GM23338 (cell line): ENCODE results near the gene GPA33. TPM values are rescaled to one million over a fixed set of nuclear protein-coding genes. Genes with fewer than 3 reads are reported as not detected.

Experiments used
- ATAC-seq: fragments of 200-7000 bp; cut with Tn5 transposase; 3 replicates; pipeline ENCODE4 v1.9.1; 2020
- DNase-seq: peaks from one replicate; pipeline ENCODE4 v3.0.0-alpha.2; 2015; ENCODE audit warnings: low spot score
- H2AFZ ChIP-seq: fragments of 200-600 bp; sonication (generic); 2 replicates; pipeline ENCODE4 v1.8.0; 2016; ENCODE audit warnings: antibody characterized with exemption, mild to moderate bottlenecking, moderate library complexity
- H3F3A ChIP-seq: fragments of 200-600 bp; sonication (generic); replicated peaks from 2 replicates; pipeline ENCODE4 v1.8.0; 2017; ENCODE audit warnings: antibody characterized with exemption, mixed run types, low read depth
- H3K27ac ChIP-seq: fragments of 200-600 bp; sonication (generic); 2 replicates; pipeline ENCODE4 v1.6.1; 2016; ENCODE audit warnings: low read depth
- H3K27me3 ChIP-seq: fragments of 200-600 bp; sonication (generic); 2 replicates; pipeline ENCODE4 v1.8.0; 2016; ENCODE audit warnings: mild to moderate bottlenecking, mixed run types, moderate library complexity; ENCODE audit not compliant: insufficient read depth
- H3K36me3 ChIP-seq: fragments of 200-600 bp; sonication (generic); 2 replicates; pipeline ENCODE4 v1.8.0; 2016; ENCODE audit warnings: mild to moderate bottlenecking; ENCODE audit not compliant: insufficient read depth
- H3K4me1 ChIP-seq: fragments of 200-600 bp; sonication (generic); 2 replicates; pipeline ENCODE4 v1.8.0; 2016; ENCODE audit warnings: mild to moderate bottlenecking, moderate library complexity; ENCODE audit not compliant: insufficient read depth
- H3K4me2 ChIP-seq: fragments of 200-600 bp; sonication (generic); 2 replicates; pipeline ENCODE4 v1.7.1; 2017; ENCODE audit warnings: mixed run types
- H3K4me3 ChIP-seq: fragments of 200-600 bp; sonication (generic); 2 replicates; pipeline ENCODE4 v1.6.1; 2016; ENCODE audit warnings: mixed run types
- H3K79me2 ChIP-seq: fragments of 200-600 bp; sonication (generic); replicated peaks from 2 replicates; pipeline ENCODE4 v1.8.0; 2017; ENCODE audit warnings: mild to moderate bottlenecking; ENCODE audit not compliant: insufficient read depth
- H3K9me2 ChIP-seq: fragments of 200-600 bp; sonication (generic); 2 replicates; pipeline ENCODE4 v1.8.0; 2017; ENCODE audit not compliant: insufficient read depth
- H4K20me1 ChIP-seq: fragments of 200-600 bp; sonication (generic); replicated peaks from 2 replicates; pipeline ENCODE4 v1.8.0; 2017; ENCODE audit warnings: mild to moderate bottlenecking; ENCODE audit not compliant: insufficient read depth
- H3K27ac Mint-ChIP-seq: 2 replicates; pipeline ENCODE4 v1.8.0; 2020; ENCODE audit warnings: inconsistent platforms, mild to moderate bottlenecking, moderate library complexity, mixed read lengths
- H3K27me3 Mint-ChIP-seq: 3 replicates; pipeline ENCODE4 v1.8.0; 2022; ENCODE audit warnings: low read depth, mild to moderate bottlenecking, moderate library complexity, mixed read lengths, inconsistent platforms; ENCODE audit not compliant: insufficient read depth, poor library complexity
- H3K36me3 Mint-ChIP-seq: 3 replicates; pipeline ENCODE4 v1.8.0; 2021; ENCODE audit warnings: low read depth, mild to moderate bottlenecking, inconsistent platforms, moderate library complexity, mixed read lengths
- H3K4me1 Mint-ChIP-seq: 3 replicates; pipeline ENCODE4 v1.8.0; 2020; ENCODE audit warnings: mild to moderate bottlenecking, inconsistent platforms, mixed read lengths
- H3K4me3 Mint-ChIP-seq: 3 replicates; pipeline ENCODE4 v1.8.0; 2021; ENCODE audit warnings: moderate library complexity, mild to moderate bottlenecking, inconsistent platforms, mixed read lengths
- H3K9me3 Mint-ChIP-seq: 3 replicates; pipeline ENCODE4 v1.8.0; 2020; ENCODE audit warnings: moderate library complexity, mild to moderate bottlenecking, inconsistent platforms, mixed read lengths
- CREB1 ChIP-seq: fragments of 250-450 bp; sonication (Bioruptor Pico); IDR thresholded peaks from 2 replicates; pipeline ENCODE4 v1.5.0; 2020; ENCODE audit warnings: low read depth, mild to moderate bottlenecking, moderate library complexity
- ETS1 ChIP-seq: IDR thresholded peaks from 2 replicates; pipeline ENCODE4 v1.6.1; 2016; ENCODE audit warnings: antibody characterized with exemption
- NANOG ChIP-seq: IDR thresholded peaks from 2 replicates; pipeline ENCODE4 v1.6.1; 2016; ENCODE audit warnings: antibody characterized with exemption, borderline replicate concordance
- REST ChIP-seq: IDR thresholded peaks from one replicate; pipeline ENCODE4 v1.6.1; 2018; ENCODE audit warnings: antibody characterized with exemption; ENCODE audit not compliant: unreplicated experiment
- polyA plus RNA-seq: library from polyadenylated mRNA; unstranded; fragments of >200 nt; fragmentation: Nextera tagmentation; extraction: Ambion mirVana; gene quantifications from 2 replicates; pipeline ENCODE4 v1.2.1, GENCODE V29; 2016
- total RNA-seq: library from RNA; depleted of rRNA; stranded (reverse); fragments of >200 nt; shearing (Covaris generic); gene quantifications from 2 replicates; pipeline ENCODE4 v1.2.3, GENCODE V29; 2014
- TF ChIP-seq, protein P1 (sequence below): fragments of 250-450 bp; sonication (Bioruptor Pico); IDR thresholded peaks from 2 replicates; pipeline ENCODE4 v1.5.0; 2020; ENCODE audit warnings: mild to moderate bottlenecking, moderate library complexity

The GPA33 gene
- total and polyA plus RNA-seq, 2 experiments from 2014 or later, result 0.10 to 0.28 TPM

- H3K9me3 Mint-ChIP-seq, result peaks cover 4% of the 10 kb centered on the region; the same call in 2 of the 3 replicates
- Histone ChIP-seq H3K4me3 (no peak overlapping the region), H3K36me3 (no peaks in the 10 kb centered on the region), H3K9me2 (peaks cover 3% of the 10 kb centered on the region; the same call in 1 of the 2 replicates), H3K27ac (peak overlapping the region; percentile 70), H3K4me1 (peaks cover 60% of the 10 kb centered on the region), H3K4me2 (peak overlapping the region; percentile 45), H3K79me2 (no peaks in the 10 kb centered on the region), H3K27me3 (no peaks in the 10 kb centered on the region), H4K20me1 (no peaks in the 10 kb centered on the region), H3F3A (no peaks in the 10 kb centered on the region), H2AFZ (no peak overlapping the region)
- TF ChIP-seq ETS1, result no peak
- no peak for TF ChIP-seq REST
- TF ChIP-seq CREB1 (CRISPR knock-in tag), result no peak
- TF ChIP-seq, protein P1, sequence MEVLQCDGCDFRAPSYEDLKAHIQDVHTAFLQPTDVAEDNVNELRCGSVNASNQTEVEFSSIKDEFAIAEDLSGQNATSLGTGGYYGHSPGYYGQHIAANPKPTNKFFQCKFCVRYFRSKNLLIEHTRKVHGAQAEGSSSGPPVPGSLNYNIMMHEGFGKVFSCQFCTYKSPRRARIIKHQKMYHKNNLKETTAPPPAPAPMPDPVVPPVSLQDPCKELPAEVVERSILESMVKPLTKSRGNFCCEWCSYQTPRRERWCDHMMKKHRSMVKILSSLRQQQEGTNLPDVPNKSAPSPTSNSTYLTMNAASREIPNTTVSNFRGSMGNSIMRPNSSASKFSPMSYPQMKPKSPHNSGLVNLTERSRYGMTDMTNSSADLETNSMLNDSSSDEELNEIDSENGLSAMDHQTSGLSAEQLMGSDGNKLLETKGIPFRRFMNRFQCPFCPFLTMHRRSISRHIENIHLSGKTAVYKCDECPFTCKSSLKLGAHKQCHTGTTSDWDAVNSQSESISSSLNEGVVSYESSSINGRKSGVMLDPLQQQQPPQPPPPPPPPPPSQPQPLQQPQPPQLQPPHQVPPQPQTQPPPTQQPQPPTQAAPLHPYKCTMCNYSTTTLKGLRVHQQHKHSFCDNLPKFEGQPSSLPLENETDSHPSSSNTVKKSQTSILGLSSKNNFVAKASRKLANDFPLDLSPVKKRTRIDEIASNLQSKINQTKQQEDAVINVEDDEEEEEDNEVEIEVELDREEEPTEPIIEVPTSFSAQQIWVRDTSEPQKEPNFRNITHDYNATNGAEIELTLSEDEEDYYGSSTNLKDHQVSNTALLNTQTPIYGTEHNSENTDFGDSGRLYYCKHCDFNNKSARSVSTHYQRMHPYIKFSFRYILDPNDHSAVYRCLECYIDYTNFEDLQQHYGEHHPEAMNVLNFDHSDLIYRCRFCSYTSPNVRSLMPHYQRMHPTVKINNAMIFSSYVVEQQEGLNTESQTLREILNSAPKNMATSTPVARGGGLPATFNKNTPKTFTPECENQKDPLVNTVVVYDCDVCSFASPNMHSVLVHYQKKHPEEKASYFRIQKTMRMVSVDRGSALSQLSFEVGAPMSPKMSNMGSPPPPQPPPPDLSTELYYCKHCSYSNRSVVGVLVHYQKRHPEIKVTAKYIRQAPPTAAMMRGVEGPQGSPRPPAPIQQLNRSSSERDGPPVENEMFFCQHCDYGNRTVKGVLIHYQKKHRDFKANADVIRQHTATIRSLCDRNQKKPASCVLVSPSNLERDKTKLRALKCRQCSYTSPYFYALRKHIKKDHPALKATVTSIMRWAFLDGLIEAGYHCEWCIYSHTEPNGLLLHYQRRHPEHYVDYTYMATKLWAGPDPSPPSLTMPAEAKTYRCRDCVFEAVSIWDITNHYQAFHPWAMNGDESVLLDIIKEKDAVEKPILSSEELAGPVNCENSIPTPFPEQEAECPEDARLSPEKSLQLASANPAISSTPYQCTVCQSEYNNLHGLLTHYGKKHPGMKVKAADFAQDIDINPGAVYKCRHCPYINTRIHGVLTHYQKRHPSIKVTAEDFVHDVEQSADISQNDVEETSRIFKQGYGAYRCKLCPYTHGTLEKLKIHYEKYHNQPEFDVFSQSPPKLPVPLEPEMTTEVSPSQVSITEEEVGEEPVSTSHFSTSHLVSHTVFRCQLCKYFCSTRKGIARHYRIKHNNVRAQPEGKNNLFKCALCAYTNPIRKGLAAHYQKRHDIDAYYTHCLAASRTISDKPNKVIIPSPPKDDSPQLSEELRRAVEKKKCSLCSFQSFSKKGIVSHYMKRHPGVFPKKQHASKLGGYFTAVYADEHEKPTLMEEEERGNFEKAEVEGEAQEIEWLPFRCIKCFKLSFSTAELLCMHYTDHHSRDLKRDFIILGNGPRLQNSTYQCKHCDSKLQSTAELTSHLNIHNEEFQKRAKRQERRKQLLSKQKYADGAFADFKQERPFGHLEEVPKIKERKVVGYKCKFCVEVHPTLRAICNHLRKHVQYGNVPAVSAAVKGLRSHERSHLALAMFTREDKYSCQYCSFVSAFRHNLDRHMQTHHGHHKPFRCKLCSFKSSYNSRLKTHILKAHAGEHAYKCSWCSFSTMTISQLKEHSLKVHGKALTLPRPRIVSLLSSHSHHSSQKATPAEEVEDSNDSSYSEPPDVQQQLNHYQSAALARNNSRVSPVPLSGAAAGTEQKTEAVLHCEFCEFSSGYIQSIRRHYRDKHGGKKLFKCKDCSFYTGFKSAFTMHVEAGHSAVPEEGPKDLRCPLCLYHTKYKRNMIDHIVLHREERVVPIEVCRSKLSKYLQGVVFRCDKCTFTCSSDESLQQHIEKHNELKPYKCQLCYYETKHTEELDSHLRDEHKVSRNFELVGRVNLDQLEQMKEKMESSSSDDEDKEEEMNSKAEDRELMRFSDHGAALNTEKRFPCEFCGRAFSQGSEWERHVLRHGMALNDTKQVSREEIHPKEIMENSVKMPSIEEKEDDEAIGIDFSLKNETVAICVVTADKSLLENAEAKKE (CRISPR knock-in tag), result no peak
- TF ChIP-seq NANOG, result peak; percentile 52; the same call in 1 of the 2 replicates
- no peaks in the 10 kb centered on the region for H3K27me3 Mint-ChIP-seq
- no peak overlapping the region for H3K4me3 Mint-ChIP-seq
- H3K36me3 Mint-ChIP-seq, result peaks cover 5% of the 10 kb centered on the region; the same call in 1 of the 3 replicates
- H3K27ac Mint-ChIP-seq, result 0 out of 2 replicates have a peak overlapping the region, but pooled peaks have one; percentile 35
- peak; percentile 69 for DNase-seq
- H3K4me1 Mint-ChIP-seq, result peaks cover 47% of the 10 kb centered on the region
- peak; percentile 37; the same call in 2 of the 3 replicates for ATAC-seq
Measured at GRCh38 chr1:167136191-167136614, 46.0 kb upstream of the GPA33 start.
